Fibroblast of mammary gland (primary cell): ENCODE measurements around the gene HBS1L.

ENCODE experiments used
- DNase-seq: peaks from one replicate; pipeline ENCODE4 v3.0.0-alpha.2; 2010; ENCODE audit warnings: low read depth
- H3K4me3 ChIP-seq: 2 replicates; pipeline ENCODE4 v1.5.1; 2011; ENCODE audit warnings: low read depth, mild to moderate bottlenecking, low read length, moderate library complexity; ENCODE audit not compliant: control insufficient read depth
- CTCF ChIP-seq: conservative IDR thresholded peaks from 2 replicates; pipeline ENCODE4 v1.5.1; 2011; ENCODE audit warnings: low read depth, low read length, inconsistent platforms; ENCODE audit not compliant: control insufficient read depth, insufficient read depth

Gene HBS1L

GRCh38 chr6:135088281-135088680, 33.7 kb upstream of the HBS1L start:
- TF ChIP-seq CTCF, result no peak

GRCh38 chr6:135087803-135088202, 33.2 kb upstream of the HBS1L start:
- no peak for TF ChIP-seq CTCF
- no peak overlapping the region for H3K4me3 ChIP-seq
- DNase-seq, result peak; percentile 10

More at GRCh38 chr6:135088281-135088680, 33.7 kb upstream of the HBS1L start:
- DNase-seq, result no peak
- H3K4me3 ChIP-seq, result no peak overlapping the region

- no peak for DNase-seq
- TF ChIP-seq CTCF, result no peak
- H3K4me3 ChIP-seq, result no peak overlapping the region
Observed at GRCh38 chr6:135087403-135087802, 32.8 kb upstream of the HBS1L start.

GRCh38 chr6:135086414-135086764, 31.8 kb upstream of the HBS1L start:
- TF ChIP-seq CTCF, result no peak

GRCh38 chr6:135085700-135086413, 31.2 kb upstream of the HBS1L start:
- no peak overlapping the region for H3K4me3 ChIP-seq
- no peak for TF ChIP-seq CTCF
- no peak for DNase-seq

More at GRCh38 chr6:135086414-135086764, 31.8 kb upstream of the HBS1L start:
- no peak overlapping the region for H3K4me3 ChIP-seq
- no peak for DNase-seq

- TF ChIP-seq CTCF, result no peak
- no peak overlapping the region for H3K4me3 ChIP-seq
- DNase-seq, result no peak
Observed at GRCh38 chr6:135084916-135085269, 30.3 kb upstream of the HBS1L start.
